Sigmoid colon (tissue), 7 donors: Measurements from ENCODE around the gene IFI35. TPM values are rescaled to one million over a fixed set of nuclear protein-coding genes. Genes with fewer than 3 reads are reported as not detected.
"Not testable (repeated sequence)": the region's sequence is repeated elsewhere in the genome, so short reads cannot be mapped to it uniquely, and the experiment has no call there.

Source experiments
- DNase-seq: peaks from one replicate; pipeline ENCODE4 v3.0.0-alpha.2; 2019
- H3K27ac ChIP-seq, 4 donors: fragments of 200-600 bp; sonication (generic); one replicate each; pipeline ENCODE4 v1.5.1; 2016 to 2019; ENCODE audit warnings: mild to moderate bottlenecking in 1 of 4
- H3K27me3 ChIP-seq, 3 donors: fragments of 200-600 bp; sonication (generic); one replicate each; pipeline ENCODE4 v1.5.1; 2019; ENCODE audit warnings: mild to moderate bottlenecking in 1 of 3
- H3K36me3 ChIP-seq, 4 donors: fragments of 200-600 bp; sonication (generic); one replicate each; pipeline ENCODE4 v1.5.1; 2016 to 2019
- H3K4me1 ChIP-seq, 4 donors: fragments of 200-600 bp; sonication (generic); one replicate each; pipeline ENCODE4 v1.5.1; 2017 to 2019
- H3K4me3 ChIP-seq, 4 donors: fragments of 200-600 bp; sonication (generic); one replicate each; pipeline ENCODE4 v1.5.1; 2017 to 2019; ENCODE audit warnings: mild to moderate bottlenecking in 2 of 4, moderate library complexity in 1 of 4
- H3K9me3 ChIP-seq, 4 donors: fragments of 200-600 bp in 3 of 4; sonication (generic) in 3 of 4; one replicate each; pipeline versions ENCODE4 v1.5.1 to v1.6.1; 2013 to 2019
- CTCF ChIP-seq, 4 experiments: fragments of 450-650 bp in 3 of 4; fragments of 200-600 bp in 1 of 4; IDR thresholded peaks; one replicate each; pipeline ENCODE4 v1.5.1; 2016 to 2019; ENCODE audit warnings: antibody characterized with exemption in 4 of 4, mild to moderate bottlenecking in 3 of 4, moderate library complexity in 2 of 4
- EP300 ChIP-seq, 4 donors: sonication (generic); formaldehyde crosslinking; IDR thresholded peaks; one replicate each; pipeline ENCODE4 v1.6.1; 2017; ENCODE audit warnings: antibody characterized with exemption in 4 of 4
- POLR2A ChIP-seq, 2 donors: fragments of 450-650 bp; IDR thresholded peaks; one replicate each; pipeline ENCODE4 v1.6.1; 2016; ENCODE audit warnings: antibody characterized with exemption in 2 of 2, mild to moderate bottlenecking in 2 of 2, moderate library complexity in 2 of 2
- POLR2AphosphoS5 ChIP-seq, 4 donors: sonication (generic); formaldehyde crosslinking; IDR thresholded peaks; one replicate each; pipeline ENCODE4 v1.6.1; 2017; ENCODE audit warnings: antibody characterized with exemption in 4 of 4
- WGBS, 2 donors: extraction: QIAGEN DNeasy Blood & Tissue Kit; methylation state at CpG; one replicate each; pipeline ENCODE4 v1.1.7; 2013; 5-methylcytosine and 5-hydroxymethylcytosine counted together
- intact Hi-C: fragments of 100-400 bp; cut with DNase I; formaldehyde crosslinking; loops from one replicate; pipeline ENCODE4 v1.15.1; 2023
- polyA plus RNA-seq, 3 donors: library from polyadenylated mRNA; stranded (reverse); fragments of 200-250 nt; gene quantifications; one replicate each; pipeline ENCODE4 v1.2.3, GENCODE V29; 2013
- small RNA-seq, 3 donors: library from RNA; depleted of rRNA; stranded (forward); fragments of <200 nt; gene quantifications; one replicate each; pipeline ENCODE3, GENCODE V24; 2016
- total RNA-seq, 4 donors: library from RNA; depleted of rRNA; stranded (reverse); fragments of >200 nt; gene quantifications; one replicate each; pipeline ENCODE4 v1.1.0, GENCODE V29; 2016
- donor health status: healthy with polysubstance abuse.
- donor health status: Bipolar disorder and iron deficiency.
- donor health status: healthy.

IFI35 gene
- total and polyA plus RNA-seq, 7 donors: 22.4 to 77.9 (median 48.6) TPM

DNA sequence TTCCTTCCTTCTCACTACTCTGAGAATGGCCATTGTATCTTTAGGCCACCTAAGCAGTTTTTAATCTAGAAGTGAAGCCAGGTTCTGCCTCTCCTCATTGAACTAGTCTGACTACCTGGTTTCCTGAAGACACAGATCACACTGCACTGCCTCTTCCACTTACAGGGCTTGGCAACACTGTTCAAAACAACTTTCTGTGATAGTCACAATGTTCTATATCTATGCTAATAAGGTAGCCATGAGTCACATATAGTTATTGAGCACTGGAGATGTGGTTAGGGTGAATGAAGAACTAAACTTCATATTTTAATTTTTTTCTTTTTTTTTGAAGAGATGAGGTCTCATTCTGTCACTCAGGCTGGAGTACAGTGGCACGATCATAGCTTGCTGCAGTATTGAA lies 45.4 kb downstream of the IFI35 start:
- intact Hi-C loops: no loop called here
- no peaks in the 10 kb centered on the region for H3K27me3 ChIP-seq

GRCh38 chr17:43053008-43053407 lies 46.4 kb downstream of the IFI35 start:
- H3K9me3 ChIP-seq, H3K27ac ChIP-seq, DNase-seq, H3K4me1 ChIP-seq, H3K4me3 ChIP-seq, H3K27me3 ChIP-seq, intact Hi-C loops: not testable (repeated sequence)
- 96% methylated on average over 7 of the region's 7 CpGs for WGBS, 2 donors
- H3K36me3 ChIP-seq: peaks cover 0 to 24% (median 0%) of the 10 kb centered on the region in 4 donors

More for the DNA sequence above, 45.4 kb downstream of the IFI35 start:
- WGBS, 2 donors: 98 to 100% methylated on average over 1 of the region's 1 CpG
- H3K4me3 ChIP-seq: no peak overlapping the region
- H3K4me1 ChIP-seq: no peaks in the 10 kb centered on the region
- DNase-seq: no peak
- no peaks in the 10 kb centered on the region for H3K9me3 ChIP-seq
- TF ChIP-seq EP300 (IDR thresholded peaks at IDR 0.05) (no peak), POLR2AphosphoS5 (IDR thresholded peaks at IDR 0.05) (no peak), CTCF (IDR thresholded peaks at IDR 0.05) (no peak), POLR2A (IDR thresholded peaks at IDR 0.05) (no peak)
- H3K36me3 ChIP-seq: peaks cover 0 to 22% (median 0%) of the 10 kb centered on the region in 4 donors
- no peak overlapping the region for H3K27ac ChIP-seq

DNA sequence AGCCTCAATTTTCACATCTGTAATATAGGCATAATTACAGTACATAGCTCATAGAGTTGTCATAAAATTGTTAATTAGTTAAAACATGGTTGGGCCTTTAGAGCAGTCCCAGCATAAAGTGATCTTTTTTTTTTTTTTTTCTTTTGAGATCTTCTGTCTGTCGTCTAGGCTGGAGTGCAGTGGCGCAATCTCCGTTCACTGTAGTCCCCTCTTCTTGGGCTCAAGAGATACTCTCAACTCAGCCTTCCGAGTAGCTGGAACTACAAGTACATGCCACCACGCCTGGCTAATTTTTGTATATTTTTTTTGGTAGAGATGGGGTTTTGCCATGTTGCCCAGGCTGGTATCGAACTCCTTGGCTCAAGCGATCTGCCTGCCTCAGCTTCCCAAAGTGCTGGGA lies 49.5 kb downstream of the IFI35 start:
- H3K36me3 ChIP-seq: peaks cover 0 to 19% (median 0%) of the 10 kb centered on the region in 4 donors
- no peak overlapping the region for H3K4me3 ChIP-seq
- H3K4me1 ChIP-seq: no peaks in the 10 kb centered on the region
- 96 to 98% methylated on average over 7 of the region's 7 CpGs for WGBS, 2 donors
- no peak overlapping the region for H3K27ac ChIP-seq
- no peaks in the 10 kb centered on the region for H3K9me3 ChIP-seq
- TF ChIP-seq POLR2AphosphoS5 (IDR thresholded peaks at IDR 0.05) (no peak), POLR2A (IDR thresholded peaks at IDR 0.05) (no peak), CTCF (IDR thresholded peaks at IDR 0.05) (no peak), EP300 (IDR thresholded peaks at IDR 0.05) (no peak)
- no peak for DNase-seq
- intact Hi-C loops: no loop called here
- H3K27me3 ChIP-seq: no peaks in the 10 kb centered on the region

DNA sequence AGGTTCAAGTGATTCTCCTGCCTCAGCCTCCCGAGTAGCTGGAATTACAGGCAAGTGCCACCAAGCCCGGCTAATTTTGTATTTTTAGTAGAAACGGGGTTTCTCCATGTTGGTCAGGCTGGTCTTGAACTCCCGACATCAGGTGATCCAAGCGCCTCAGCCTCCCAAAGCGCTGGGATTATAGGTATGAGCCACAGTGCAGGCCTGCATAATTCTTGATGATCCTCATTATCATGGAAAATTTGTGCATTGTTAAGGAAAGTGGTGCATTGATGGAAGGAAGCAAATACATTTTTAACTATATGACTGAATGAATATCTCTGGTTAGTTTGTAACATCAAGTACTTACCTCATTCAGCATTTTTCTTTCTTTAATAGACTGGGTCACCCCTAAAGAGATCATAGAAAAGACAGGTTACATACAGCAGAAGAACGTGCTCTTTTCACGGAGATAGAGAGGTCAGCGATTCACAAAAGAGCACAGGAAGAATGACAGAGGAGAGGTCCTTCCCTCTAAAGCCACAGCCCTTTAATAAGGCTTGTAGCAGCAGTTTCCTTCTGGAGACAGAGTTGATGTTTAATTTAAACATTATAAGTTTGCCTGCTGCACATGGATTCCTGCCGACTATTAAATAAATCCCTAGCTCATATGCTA lies 56.5 kb downstream of the IFI35 start:
- H3K36me3 ChIP-seq: no peaks in the 10 kb centered on the region
- TF ChIP-seq CTCF (IDR thresholded peaks at IDR 0.05) (no peak), EP300 (IDR thresholded peaks at IDR 0.05) (no peak), POLR2AphosphoS5 (IDR thresholded peaks at IDR 0.05) (no peak), POLR2A (IDR thresholded peaks at IDR 0.05) (no peak)
- WGBS, 2 donors: 95 to 98% methylated on average over 10 of the region's 10 CpGs
- intact Hi-C loops: no loop called here
- no peaks in the 10 kb centered on the region for H3K9me3 ChIP-seq
- H3K4me3 ChIP-seq: no peak overlapping the region
- no peak overlapping the region for H3K27ac ChIP-seq
- no peak for DNase-seq
- H3K27me3 ChIP-seq: no peaks in the 10 kb centered on the region
- H3K4me1 ChIP-seq: no peaks in the 10 kb centered on the region

Small RNA genes within 50 kb of the gene (small RNA-seq; reads per million reads assigned to genes)
- 0 reads per million in 3 donors for gene AARSD1

Other genes with a start within 250 kb of the IFI35 start
- gene RAMP2, start 245.6 kb upstream of the IFI35 start, total RNA-seq: 10 to 100 TPM; 11.2 to 26.6 (median 18.4) TPM
- gene RAMP2, start 245.6 kb upstream of the IFI35 start, polyA plus RNA-seq: 10 to 100 TPM in 2 of 3 donors, 1 to 10 TPM in 1; 2.3 to 21.0 (median 16.7) TPM
- gene VPS25, start 233.3 kb upstream of the IFI35 start, total RNA-seq: 10 to 100 TPM; 27.1 to 40.3 (median 37.3) TPM
- gene VPS25, start 233.3 kb upstream of the IFI35 start, polyA plus RNA-seq: 100 to 1,000 TPM; 103 to 135 (median 105) TPM
- under 1 TPM in 1 of 4 donors, not detected in 3; 0.28 TPM for gene WNK4, start 226.2 kb upstream of the IFI35 start, total RNA-seq
- 10 to 100 TPM; 13.2 to 14.4 (median 14.0) TPM for gene WNK4, start 226.2 kb upstream of the IFI35 start, polyA plus RNA-seq
- gene COA3, start 208.1 kb upstream of the IFI35 start, total RNA-seq: 100 to 1,000 TPM in 1 of 4 donors, 10 to 100 TPM in 3; 73.4 to 100 (median 98.2) TPM
- gene COA3, start 208.1 kb upstream of the IFI35 start, polyA plus RNA-seq: 100 to 1,000 TPM; 282 to 382 (median 295) TPM
- under 1 TPM in 1 of 4 donors, not detected in 3; 0.33 TPM for gene CNTD1, start 207.9 kb upstream of the IFI35 start, total RNA-seq
- gene CNTD1, start 207.9 kb upstream of the IFI35 start, polyA plus RNA-seq: 1 to 10 TPM in 2 of 3 donors, under 1 TPM in 1; 0.42 to 7.2 (median 4.2) TPM
- gene BECN1, start 182.5 kb upstream of the IFI35 start, total RNA-seq: 100 to 1,000 TPM; 139 to 215 (median 161) TPM
- 100 to 1,000 TPM in 2 of 3 donors, 10 to 100 TPM in 1; 98.8 to 141 (median 131) TPM for gene BECN1, start 182.5 kb upstream of the IFI35 start, polyA plus RNA-seq
- gene PSME3, start 173.4 kb upstream of the IFI35 start, total RNA-seq: 10 to 100 TPM; 34.3 to 69.1 (median 57.5) TPM
- 10 to 100 TPM; 59.5 to 94.9 (median 69.4) TPM for gene PSME3, start 173.4 kb upstream of the IFI35 start, polyA plus RNA-seq
- 1 to 10 TPM; 1.2 to 2.1 (median 1.4) TPM for gene AOC2, start 162.2 kb upstream of the IFI35 start, total RNA-seq
- 1 to 10 TPM in 1 of 3 donors, not detected in 2; 1.2 TPM for gene AOC2, start 162.2 kb upstream of the IFI35 start, polyA plus RNA-seq
- 100 to 1,000 TPM in 2 of 4 donors, 10 to 100 TPM in 2; 58.1 to 227 (median 107) TPM for gene AOC3, start 155.6 kb upstream of the IFI35 start, total RNA-seq
- gene AOC3, start 155.6 kb upstream of the IFI35 start, polyA plus RNA-seq: 10 to 100 TPM in 1 of 3 donors, 1 to 10 TPM in 2; 3.5 to 32.7 (median 5.4) TPM
- gene G6PC1, start 106.0 kb upstream of the IFI35 start, total RNA-seq: not detected
- gene G6PC1, start 106.0 kb upstream of the IFI35 start, polyA plus RNA-seq: under 1 TPM in 1 of 3 donors, not detected in 2; 0.23 TPM
- 10 to 100 TPM; 18.5 to 41.3 (median 25.7) TPM for gene AARSD1, start 42.3 kb upstream of the IFI35 start, total RNA-seq
- 10 to 100 TPM; 14.6 to 41.5 (median 21.6) TPM for gene AARSD1, start 42.3 kb upstream of the IFI35 start, polyA plus RNA-seq
- gene PTGES3L, start 26.7 kb upstream of the IFI35 start, total RNA-seq: 10 to 100 TPM in 1 of 4 donors, 1 to 10 TPM in 3; 6.8 to 13.6 (median 9.5) TPM
- gene PTGES3L, start 26.7 kb upstream of the IFI35 start, polyA plus RNA-seq: 1 to 10 TPM; 2.1 to 4.8 (median 2.4) TPM
- 10 to 100 TPM in 3 of 4 donors, 1 to 10 TPM in 1; 10.0 to 13.8 (median 12.1) TPM for gene RUNDC1, start 26.2 kb upstream of the IFI35 start, total RNA-seq
- gene RUNDC1, start 26.2 kb upstream of the IFI35 start, polyA plus RNA-seq: 10 to 100 TPM in 2 of 3 donors, 1 to 10 TPM in 1; 8.4 to 14.7 (median 10.2) TPM
- 1,000 to 10,000 TPM; 1,576 to 2,828 (median 2,217) TPM for gene RPL27, start 8.4 kb upstream of the IFI35 start, total RNA-seq
- 1,000 to 10,000 TPM; 3,316 to 4,569 (median 3,351) TPM for gene RPL27, start 8.4 kb upstream of the IFI35 start, polyA plus RNA-seq
- gene VAT1, start 15.6 kb downstream of the IFI35 start, total RNA-seq: 100 to 1,000 TPM in 3 of 4 donors, 10 to 100 TPM in 1; 77.5 to 164 (median 152) TPM
- gene VAT1, start 15.6 kb downstream of the IFI35 start, polyA plus RNA-seq: 10 to 100 TPM; 43.0 to 85.9 (median 44.6) TPM
- 1 to 10 TPM; 2.5 to 4.6 (median 2.8) TPM for gene RND2, start 18.4 kb downstream of the IFI35 start, total RNA-seq
- under 1 TPM; 0.23 to 0.63 (median 0.60) TPM for gene RND2, start 18.4 kb downstream of the IFI35 start, polyA plus RNA-seq
- 10 to 100 TPM in 1 of 4 donors, 1 to 10 TPM in 3; 5.4 to 10.2 (median 6.1) TPM for gene BRCA1, start 118.6 kb downstream of the IFI35 start, total RNA-seq
- 1 to 10 TPM in 2 of 3 donors, under 1 TPM in 1; 0.60 to 9.9 (median 2.5) TPM for gene BRCA1, start 118.6 kb downstream of the IFI35 start, polyA plus RNA-seq
- 10 to 100 TPM; 77.5 to 98.1 (median 81.5) TPM for gene NBR1, start 164.4 kb downstream of the IFI35 start, total RNA-seq
- gene NBR1, start 164.4 kb downstream of the IFI35 start, polyA plus RNA-seq: 10 to 100 TPM; 50.9 to 93.4 (median 74.5) TPM
- gene TMEM106A, start 205.1 kb downstream of the IFI35 start, total RNA-seq: 1 to 10 TPM; 3.0 to 7.2 (median 4.7) TPM
- 1 to 10 TPM; 2.4 to 9.4 (median 3.5) TPM for gene TMEM106A, start 205.1 kb downstream of the IFI35 start, polyA plus RNA-seq
- not detected for gene CCDC200, start 221.8 kb downstream of the IFI35 start, total RNA-seq
- gene CCDC200, start 221.8 kb downstream of the IFI35 start, polyA plus RNA-seq: under 1 TPM in 1 of 3 donors, not detected in 2; 0.12 TPM
- gene RNU2-1, start 227.2 kb downstream of the IFI35 start, total RNA-seq: not detected
- gene RNU2-1, start 227.2 kb downstream of the IFI35 start, polyA plus RNA-seq: not detected